SIG-M5 (cell line): ENCODE measurements around the gene OPA1.

Experiments
- DNase-seq: peaks from one replicate; lab custom pipeline; 2025; lab: John Stamatoyannopoulos, UW

OPA1 gene

DNA sequence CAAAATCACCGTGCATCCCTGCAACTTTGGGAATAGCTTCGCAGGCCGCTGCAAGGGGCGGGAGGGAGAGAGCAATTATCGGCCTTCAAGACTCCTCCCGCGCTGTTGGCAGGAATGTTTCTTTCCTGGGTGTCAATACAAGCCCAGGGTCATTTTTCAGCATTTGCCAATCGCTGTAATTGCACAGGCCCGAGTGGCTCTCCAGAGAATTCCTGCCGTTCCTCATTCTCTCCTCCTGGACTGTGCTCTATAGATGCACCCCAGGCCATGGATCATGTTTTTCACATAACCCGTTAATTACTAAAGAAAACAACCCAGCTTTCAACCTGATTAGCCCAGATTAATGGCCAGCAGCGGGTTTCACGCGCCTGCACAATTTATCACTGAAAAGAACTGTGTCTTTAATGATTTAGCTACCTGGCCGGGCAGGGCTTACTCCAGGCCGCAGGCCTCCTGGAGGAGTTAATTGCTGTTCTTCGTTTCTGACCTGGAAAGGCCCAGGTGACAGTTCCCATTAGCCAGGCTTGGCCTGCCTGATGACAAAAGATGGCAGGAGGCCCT, 144.3 kb downstream of the OPA1 start:
- DNase-seq: no peak

DNA sequence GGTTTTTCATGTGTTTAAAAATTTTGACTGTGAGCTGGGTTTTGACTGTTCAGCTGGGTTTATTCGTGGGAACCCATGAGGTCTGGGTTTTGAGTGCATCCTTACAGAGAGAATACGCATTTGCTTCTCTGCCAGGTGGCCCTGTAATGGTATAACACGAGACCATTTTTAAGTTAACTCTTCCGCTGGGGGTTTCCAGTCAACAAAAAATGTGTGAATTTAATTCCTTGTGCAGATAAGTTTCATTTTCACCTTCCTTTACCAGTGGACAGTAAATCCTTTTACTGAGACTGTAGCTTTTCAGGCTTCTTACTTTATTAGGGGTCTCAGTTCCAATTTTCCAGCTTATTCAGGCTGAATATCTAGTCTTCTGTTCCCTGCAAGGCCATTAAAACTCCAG, 149.6 kb downstream of the OPA1 start:
- no peak for DNase-seq

DNA sequence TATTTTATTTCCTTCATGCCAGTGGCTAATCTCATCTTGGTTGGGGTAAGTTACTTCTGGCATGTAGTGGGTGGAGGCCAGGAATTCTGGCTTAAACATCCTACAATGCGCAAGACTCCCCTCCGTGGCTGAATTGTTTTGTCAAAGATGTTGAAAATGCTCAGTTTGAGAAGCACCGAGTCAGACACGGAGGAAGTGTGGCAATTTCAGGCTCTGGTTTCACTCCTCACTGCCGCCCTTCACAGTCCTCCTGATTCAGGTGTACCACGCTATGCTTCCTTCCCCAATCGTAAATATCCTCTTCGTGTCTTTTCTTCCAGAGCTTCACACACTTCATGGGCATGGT, 150.7 kb downstream of the OPA1 start:
- DNase-seq: no peak

DNA sequence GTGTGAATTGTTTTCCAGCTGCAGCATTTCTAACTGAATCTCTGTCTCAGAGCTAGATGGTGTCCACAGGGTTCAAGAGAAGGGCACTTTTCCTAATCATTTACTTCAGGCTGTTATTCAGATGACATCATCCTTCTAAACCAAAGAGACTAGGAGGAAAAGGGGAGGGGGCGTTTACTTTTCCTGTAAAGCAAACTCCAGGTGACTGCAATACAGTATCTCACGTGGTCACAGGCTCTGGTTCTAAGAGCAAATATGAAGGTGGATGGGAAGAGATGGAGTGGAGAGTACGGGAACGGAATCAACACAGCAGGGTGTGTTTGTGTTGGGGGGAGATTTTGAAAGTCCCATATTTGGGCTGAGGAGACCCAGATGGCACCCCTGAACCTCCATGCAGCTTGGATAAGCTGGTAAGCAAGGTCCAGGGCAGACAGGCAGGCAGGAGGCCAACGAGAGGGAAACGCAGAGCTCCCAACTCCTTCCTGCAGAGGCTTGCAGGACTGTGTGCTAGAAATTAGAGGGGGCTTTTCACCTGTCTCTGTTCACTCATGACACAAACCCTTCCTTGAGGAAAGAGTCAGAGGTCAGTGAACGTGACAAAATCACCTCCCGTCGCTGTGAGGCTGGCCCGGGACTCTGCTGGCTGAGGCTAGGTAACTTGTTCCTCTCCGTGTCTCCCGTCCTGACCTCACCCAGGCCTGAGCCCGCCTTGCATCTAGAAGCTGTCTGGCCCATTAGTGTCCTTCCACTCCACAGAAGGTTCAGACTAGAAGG, 151.2 kb downstream of the OPA1 start:
- no peak for DNase-seq

DNA sequence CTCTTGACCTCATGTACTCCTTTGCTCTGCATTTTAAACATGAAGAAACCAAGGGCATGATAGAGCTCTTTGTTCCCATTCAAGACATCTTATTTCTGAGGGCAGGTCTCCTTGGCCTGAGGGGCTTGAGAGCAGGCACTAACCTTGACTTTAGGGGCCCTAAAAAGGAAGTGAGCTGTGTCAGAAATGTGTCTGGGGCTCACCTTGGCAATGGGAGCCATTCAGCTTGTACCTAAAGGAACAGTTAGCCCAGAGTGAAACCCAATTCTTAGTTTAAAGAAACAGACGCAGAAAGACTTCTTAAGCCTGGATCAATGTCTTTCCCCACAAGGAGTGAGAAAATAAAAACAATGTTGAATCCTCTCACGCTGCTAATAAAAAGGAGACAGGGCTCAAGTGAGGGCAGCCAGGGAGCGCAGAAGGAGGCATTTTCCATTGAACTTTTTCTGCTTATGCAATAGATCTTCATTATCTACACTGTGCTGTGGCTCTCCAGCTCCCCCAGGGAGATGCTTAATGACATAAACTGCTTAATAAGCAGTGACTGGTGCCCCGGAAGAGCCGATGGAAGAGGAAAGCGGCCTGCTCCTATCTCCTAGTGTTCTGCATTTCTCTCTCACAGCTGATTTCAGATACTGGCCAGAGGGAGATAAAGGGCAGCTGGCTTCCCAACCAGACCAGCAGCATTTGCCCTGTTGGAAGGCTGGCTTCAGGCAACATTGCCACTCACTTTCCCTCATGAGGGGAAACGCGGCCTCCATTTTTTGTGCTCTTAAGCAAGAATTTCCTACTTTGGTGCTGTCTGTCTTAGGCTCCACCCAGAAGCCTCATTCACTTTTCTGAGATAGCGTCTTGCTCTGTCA, 152.0 kb downstream of the OPA1 start:
- DNase-seq: no peak

DNA sequence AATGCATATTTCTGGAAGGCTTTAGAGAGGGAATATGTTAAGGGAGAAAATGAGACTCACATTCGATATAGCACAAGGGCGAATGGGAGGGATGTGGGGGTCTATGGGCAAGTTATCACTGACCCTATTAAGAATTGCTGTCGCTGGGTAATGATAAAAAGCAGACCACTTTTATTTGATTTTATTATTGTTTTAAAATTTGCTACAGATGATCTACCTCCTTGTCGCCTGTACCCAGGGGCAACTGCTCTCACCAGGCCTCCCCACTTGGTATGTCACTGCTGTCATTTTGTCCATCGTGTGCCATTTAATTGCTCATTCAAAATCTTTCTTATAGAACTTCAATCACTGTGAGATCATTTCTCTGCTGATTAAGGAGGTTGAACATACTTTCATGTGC, 153.8 kb downstream of the OPA1 start:
- no peak for DNase-seq
